Frontal cortex (tissue), 4 donors: Measurements from ENCODE around the gene TNFSF11. TPM values are rescaled to one million over a fixed set of nuclear protein-coding genes. Genes with fewer than 3 reads are reported as not detected.

Source experiments
- DNase-seq, 2 donors: peaks; one replicate each; pipeline ENCODE4 v3.0.0; 2012; ENCODE audit warnings: low spot score in 2 of 2
- FAIRE-seq: peaks from 2 replicates; lab custom pipeline; 2012; peaks lifted over from hg19 to GRCh38; lab: Jason Lieb, UNC
- total RNA-seq: library from RNA; depleted of rRNA; stranded (reverse); fragments of >200 nt; gene quantifications from one replicate; pipeline ENCODE4 v1.2.3, GENCODE V29; 2014
- donor health status: control.
- donor health status: control.
- donor health status: control.

Gene TNFSF11
- total RNA-seq, 1 donor from 2014 or later = 0.41 TPM

- FAIRE-seq = no peak
- DNase-seq = no peak
Observed at GRCh38 chr13:42603571-42603970, 29.6 kb downstream of the TNFSF11 start.

GRCh38 chr13:42607546-42607945 is 33.6 kb downstream of the TNFSF11 start:
- DNase-seq = no peak
- FAIRE-seq = no peak

GRCh38 chr13:42610649-42611048 is 36.7 kb downstream of the TNFSF11 start:
- no peak for DNase-seq
- FAIRE-seq = no peak

- FAIRE-seq (no peak), DNase-seq (no peak)
Observed at GRCh38 chr13:42611086-42611779, 37.3 kb downstream of the TNFSF11 start.

DNA sequence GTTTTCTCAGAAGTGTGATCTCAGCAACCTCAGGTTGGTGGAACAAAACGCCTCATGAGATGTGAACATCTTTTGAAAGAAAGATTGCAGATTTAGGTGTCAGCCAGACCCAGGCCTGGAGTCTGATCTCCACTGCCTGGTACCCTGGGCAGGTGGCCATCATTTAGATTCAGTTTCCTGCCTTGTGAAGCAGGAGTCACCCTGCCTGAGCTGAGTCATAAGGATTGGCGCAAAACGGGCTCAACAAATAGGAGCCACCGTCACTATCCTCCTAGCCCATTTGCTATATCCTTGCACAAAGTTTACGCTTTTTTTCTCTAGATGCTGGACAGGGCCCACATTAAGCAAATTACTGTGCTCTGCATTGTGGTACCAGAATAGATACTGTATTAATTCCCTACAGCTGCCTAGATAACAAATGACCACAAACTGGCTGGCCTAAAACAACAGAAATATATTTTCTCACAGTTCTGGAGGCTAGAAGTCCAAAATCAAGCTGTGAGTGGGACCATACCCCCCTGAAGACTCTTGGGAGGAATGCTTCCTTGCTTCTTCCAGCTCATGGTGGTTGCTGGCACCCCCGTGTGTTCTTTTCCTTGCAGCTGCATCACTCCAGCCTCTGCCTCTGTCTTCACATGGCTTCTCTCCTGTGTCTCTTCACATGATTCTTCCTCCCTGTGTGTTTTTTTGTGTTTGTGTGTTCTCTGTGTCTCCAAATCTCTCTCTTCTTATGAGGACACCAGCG is 38.2 kb downstream of the TNFSF11 start:
- FAIRE-seq (no peak), DNase-seq (no peak)

- no peak for FAIRE-seq
- no peak for DNase-seq
Observed at GRCh38 chr13:42614436-42615035, 40.6 kb downstream of the TNFSF11 start.

DNA sequence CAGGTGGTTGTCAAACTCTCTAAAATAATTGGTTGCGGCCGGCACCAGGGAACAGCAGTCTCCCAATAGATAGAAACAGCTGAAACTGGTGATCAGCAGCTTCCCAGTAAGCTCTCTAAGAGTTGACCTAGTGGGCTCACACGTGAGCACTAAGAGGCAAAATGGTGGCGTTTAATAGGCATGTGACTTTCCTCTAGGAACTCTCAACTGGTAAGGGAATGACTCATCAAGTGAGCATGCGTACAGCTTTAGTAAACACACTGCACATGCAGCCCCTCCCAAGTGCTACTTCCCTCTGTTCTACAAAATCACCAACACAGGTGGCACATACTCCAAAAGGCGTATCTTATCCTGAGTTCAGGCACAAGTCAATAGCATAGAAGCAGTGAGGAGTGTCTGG is 41.7 kb downstream of the TNFSF11 start:
- DNase-seq (no peak), FAIRE-seq (no peak)

DNA sequence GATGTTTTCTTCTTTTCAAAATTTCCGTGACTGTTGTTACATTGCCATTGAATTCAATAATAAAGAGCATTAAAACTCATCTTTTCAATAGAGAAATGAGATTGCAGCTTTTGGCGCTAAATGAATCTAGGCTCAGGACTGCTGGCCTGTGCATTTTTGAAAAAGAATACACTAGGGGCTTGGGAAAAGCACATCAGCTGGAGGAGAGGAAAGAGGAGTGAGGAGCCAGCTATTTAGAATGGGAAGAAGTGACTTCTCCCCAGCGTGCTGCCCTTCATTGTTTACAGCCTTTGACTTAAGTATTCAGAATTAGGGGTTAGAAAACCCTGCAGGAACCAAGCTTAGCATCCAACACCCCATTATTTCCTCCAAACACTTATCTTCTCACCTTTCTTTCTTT is 43.3 kb downstream of the TNFSF11 start:
- DNase-seq (no peak), FAIRE-seq (no peak)

DNA sequence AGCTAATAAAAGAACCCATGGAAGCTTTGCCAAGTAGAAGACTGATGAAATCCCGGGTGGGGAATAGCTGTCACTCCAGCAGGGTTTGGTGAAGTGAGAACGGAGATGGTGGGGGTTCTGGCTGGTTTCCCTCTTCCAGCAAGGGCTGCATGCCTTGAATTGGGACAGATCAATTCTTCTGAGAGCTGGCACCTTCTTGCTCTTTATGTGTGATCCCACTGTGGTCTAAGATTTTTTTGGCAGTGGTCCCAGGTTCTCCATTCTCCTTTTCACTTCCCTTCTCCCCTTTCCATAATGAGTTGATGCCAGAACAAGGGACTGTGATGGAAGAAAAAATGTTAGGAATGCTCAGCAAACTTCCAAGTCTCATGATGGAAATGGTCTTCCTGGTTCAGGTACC is 50.0 kb downstream of the TNFSF11 start:
- DNase-seq = no peak

DNA sequence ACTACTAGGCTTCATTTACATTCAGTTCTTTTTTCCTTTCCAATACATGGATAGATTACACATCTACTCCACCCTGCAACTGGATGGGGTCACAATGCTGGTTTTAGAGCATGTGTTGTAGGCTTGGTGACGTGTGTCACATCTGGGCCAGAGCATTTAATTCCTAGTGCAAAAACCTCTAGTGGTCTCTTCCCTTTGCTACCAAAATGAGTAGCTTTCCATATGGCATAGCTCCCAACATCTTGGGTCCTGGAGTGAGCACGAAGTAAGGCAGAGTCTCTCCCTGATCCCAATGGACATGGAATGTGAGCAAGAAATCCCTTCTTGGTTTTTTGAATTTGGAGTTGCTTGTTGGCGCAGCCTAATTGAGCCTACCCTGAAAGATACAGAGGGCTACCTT is 51.7 kb downstream of the TNFSF11 start:
- FAIRE-seq = no peak

More for the DNA sequence above, 50.0 kb downstream of the TNFSF11 start:
- no peak for FAIRE-seq

GRCh38 chr13:42626176-42626860 is 52.4 kb downstream of the TNFSF11 start:
- FAIRE-seq (no peak), DNase-seq (no peak)

More for the DNA sequence above, 51.7 kb downstream of the TNFSF11 start:
- no peak for DNase-seq

DNA sequence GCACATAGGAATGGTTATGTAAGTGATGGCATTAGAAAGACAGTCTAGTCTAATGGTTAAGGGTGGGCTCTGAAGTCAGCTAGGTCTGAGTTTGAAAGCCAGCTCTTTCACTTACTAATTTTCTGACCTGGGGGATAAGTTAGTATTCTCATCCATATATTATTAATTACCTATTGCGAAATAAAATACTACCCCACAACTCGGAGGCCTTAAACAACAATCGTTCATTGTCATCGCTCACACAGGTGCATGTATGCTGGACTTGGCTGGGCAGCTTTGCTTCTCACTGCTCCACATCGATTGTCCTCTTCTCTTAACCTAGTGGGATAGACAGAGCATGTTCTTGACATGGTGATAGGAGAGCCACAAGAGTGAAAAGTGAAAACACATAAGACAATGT is 54.7 kb downstream of the TNFSF11 start:
- FAIRE-seq (no peak), DNase-seq (no peak)

- DNase-seq (no peak), FAIRE-seq (no peak)
Observed at GRCh38 chr13:42631181-42631580, 57.2 kb downstream of the TNFSF11 start.

DNA sequence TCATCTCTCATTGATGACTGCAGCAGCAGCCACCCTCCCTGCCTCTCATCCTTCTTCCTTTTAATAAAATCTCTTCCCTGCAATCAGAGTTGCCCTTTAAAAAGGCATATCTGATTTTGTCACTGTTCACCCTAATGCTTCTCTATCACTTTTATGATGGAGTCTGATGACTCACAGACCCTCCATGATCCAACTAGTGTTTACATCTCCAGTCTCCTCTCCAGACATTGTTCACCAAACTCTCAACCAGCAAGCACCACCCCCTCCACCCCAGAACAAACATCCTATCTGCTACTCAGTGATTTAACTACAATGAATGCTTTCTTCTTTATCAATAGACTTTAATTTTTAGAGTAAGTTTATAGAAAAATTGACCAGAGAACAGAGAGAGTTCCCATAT is 59.5 kb downstream of the TNFSF11 start:
- DNase-seq = no peak
- no peak for FAIRE-seq

DNA sequence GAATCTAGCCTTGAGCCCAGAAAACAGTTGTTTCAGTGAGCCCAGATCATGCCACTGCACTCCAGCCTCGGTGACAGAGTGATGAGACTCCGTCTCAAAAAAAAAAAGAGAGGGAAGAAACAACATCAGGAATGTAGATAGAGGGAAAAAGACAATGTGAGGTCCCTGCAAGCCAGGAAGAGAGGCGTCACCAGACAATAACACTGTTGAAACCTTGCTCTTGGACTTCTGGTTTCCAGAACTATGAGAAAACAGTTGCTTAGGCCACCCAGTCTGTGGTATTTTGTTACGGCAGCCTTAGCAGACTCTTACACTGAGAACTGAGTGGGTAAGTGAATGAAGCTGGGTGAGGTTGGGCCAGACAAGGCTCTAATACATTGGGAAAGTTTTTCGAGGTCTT is 64.1 kb downstream of the TNFSF11 start:
- no peak for FAIRE-seq
- no peak for DNase-seq

GRCh38 chr13:42638886-42639285 is 64.9 kb downstream of the TNFSF11 start:
- FAIRE-seq = no peak
- no peak for DNase-seq

GRCh38 chr13:42643076-42643475 is 69.1 kb downstream of the TNFSF11 start:
- FAIRE-seq (no peak), DNase-seq (no peak)

DNA sequence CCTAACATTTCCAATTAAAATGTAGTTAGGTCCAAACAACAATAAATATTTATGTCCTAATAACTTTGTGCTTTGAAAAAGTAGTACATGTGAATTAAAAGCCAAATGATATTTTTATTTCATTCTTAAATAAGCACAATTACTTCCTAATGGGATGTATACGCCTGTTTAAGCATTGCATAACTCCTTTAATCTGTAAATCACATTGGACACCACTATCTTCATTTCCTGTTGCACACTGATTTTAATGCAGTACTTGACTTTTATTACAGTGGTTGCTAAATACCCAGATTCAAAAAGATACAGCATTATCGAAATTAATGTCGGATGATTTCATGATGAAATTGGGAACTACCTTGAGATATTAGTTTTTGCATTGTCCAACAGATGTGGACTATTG is 70.9 kb downstream of the TNFSF11 start:
- DNase-seq = no peak
- no peak for FAIRE-seq

DNA sequence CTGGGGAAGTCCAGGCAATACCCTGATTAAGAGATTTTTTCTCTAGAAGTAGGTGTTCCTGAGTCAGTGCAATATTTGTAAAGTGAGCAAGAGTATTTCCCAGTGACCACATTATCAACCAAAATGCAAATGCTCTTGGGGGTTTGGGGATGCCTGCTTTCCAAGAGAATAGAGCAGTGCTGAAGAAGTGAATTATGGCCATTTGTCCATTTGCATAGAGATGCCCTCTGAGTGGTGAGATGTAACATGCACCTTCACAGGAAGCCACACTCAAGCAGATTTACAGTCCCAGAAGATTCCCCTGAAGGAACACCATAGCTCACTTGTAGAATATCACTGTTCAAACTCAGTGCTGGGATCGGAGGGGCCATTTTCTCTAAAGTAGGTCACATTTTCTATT is 71.8 kb downstream of the TNFSF11 start:
- DNase-seq (no peak), FAIRE-seq (no peak)

- no peak for DNase-seq
- FAIRE-seq = no peak
Observed at GRCh38 chr13:42649141-42649540, 75.2 kb downstream of the TNFSF11 start.

DNA sequence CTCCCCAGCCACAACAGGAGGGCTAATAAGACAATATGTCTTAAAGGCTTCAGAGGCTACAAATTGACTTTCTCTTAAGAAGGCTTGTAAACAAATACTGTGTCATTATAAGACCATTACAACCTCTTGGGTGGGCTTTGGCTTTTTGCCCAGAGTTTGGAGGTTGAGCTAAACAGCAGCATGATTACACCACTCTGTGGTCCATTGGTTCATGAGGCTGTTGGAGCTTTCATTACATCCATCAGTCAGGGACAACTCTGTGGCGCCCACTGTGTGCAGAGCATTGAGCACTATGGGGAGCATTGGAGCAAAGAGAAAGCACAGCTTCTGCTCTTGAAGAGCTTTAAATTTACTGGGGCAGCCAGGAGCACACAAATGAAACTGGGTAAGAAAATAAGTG is 75.9 kb downstream of the TNFSF11 start:
- no peak for DNase-seq
- no peak for FAIRE-seq
